Subcutaneous adipose tissue (tissue), 4 donors: ENCODE results near the gene GLYATL3. TPM values are rescaled to one million over a fixed set of nuclear protein-coding genes. Genes with fewer than 3 reads are reported as not detected.

Experiments
- total RNA-seq, 4 donors: library from RNA; depleted of rRNA; stranded (reverse); fragments of >200 nt; gene quantifications; one replicate each; pipeline ENCODE4 v1.1.0, GENCODE V29; 2016

GLYATL3 gene
- total RNA-seq, 4 donors from 2014 or later, result not detected

Other genes with a start within 250 kb of the GLYATL3 start
- gene MMUT, start 36.7 kb upstream of the GLYATL3 start, total RNA-seq, result 10 to 100 TPM; 18.7 to 30.5 (median 23.6) TPM
- gene CENPQ, start 36.6 kb upstream of the GLYATL3 start, total RNA-seq, result 10 to 100 TPM in 1 of 4 donors, 1 to 10 TPM in 3; 2.6 to 12.2 (median 5.8) TPM
- 10 to 100 TPM in 1 of 4 donors, 1 to 10 TPM in 3; 1.9 to 14.7 (median 5.7) TPM for gene C6orf141, start 50.7 kb downstream of the GLYATL3 start, total RNA-seq
- not detected for gene RHAG, start 136.9 kb downstream of the GLYATL3 start, total RNA-seq
- gene CRISP2, start 213.6 kb downstream of the GLYATL3 start, total RNA-seq, result not detected
- not detected for gene CRISP3, start 244.5 kb downstream of the GLYATL3 start, total RNA-seq